ENCODE measurements around the gene BMPR1A.
"Not testable (repeated sequence)": the region's sequence is repeated elsewhere in the genome, so short reads cannot be mapped to it uniquely, and the experiment has no call there.

The BMPR1A gene

DNA sequence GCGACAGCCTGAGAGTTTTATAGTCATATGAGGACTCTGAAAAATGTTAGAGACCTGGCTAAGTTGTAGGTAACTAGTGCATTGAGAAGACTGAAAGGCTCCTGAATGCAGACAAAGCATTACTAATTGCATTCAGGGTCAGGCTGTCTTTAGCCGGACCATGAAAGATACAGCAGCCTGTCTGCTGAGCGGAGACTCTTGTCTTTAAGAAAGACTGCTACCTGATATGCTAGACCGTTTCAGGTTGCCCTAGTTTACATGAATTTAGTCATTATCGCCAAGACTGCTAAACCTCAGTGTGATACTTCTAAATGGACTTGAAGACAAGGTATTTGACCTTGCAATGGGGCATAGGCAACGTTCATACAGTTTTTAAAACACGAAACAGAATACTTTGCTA, 81.2 kb downstream of the BMPR1A start:
- no peak for DNase-seq

DNA sequence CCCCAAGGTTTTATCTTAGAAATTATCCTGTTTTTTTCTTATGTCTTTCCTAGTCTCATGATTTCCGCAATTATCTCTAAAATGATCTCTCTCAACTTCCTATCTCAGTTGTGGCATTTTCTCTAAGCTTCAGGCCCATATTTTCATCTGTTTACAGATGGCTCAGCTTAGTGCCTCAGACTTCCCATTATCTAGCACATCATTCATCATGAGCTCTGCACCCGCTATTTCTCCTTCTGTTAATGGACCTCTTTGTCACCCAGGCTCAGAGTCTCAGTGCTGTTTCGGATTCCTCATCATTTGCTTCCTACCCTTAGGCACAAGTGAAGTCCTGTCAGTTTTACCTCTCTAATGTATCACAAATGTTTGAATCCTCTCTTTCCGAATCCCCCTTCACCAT, 84.1 kb downstream of the BMPR1A start:
- no peak for DNase-seq

DNA sequence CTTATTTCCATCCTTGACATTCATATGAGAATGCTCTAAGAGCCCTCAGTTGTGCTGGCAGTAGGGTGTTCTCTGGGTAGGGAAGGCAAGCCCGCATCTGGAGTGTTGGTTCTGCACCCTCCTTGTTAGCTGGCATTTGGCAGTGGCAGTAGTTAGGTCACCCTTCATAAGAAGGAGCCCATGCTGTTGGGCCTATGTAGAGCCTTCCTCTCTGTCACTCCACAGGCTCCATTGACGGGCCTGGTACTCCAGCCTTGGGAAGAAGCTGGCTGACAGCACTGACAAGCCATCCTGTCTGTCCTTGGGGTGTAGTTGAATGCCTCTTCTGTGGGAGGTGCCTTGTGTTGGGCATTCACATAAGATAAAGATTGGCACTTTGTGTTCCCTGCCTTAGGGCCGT, 89.7 kb downstream of the BMPR1A start:
- DNase-seq = no peak

DNA sequence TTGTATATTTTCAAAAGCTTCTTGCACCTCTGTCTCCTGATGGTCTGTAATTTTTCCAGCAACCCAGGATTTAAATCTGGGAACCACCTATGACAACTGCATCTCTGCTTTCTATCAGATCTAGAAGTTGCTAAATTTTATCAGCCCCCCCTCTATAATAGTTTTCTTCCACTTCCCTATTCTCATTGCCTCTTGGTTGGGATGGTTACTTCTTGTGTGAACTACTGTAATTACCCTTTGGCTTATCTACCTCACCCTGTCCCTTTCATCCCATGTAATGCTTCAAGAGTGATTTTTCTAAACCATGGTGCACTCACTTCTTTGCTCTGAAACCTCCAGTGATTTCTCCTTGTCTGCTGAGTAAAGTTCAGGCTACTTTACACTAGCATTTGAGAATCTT, 92.3 kb downstream of the BMPR1A start:
- no peak for DNase-seq

DNA sequence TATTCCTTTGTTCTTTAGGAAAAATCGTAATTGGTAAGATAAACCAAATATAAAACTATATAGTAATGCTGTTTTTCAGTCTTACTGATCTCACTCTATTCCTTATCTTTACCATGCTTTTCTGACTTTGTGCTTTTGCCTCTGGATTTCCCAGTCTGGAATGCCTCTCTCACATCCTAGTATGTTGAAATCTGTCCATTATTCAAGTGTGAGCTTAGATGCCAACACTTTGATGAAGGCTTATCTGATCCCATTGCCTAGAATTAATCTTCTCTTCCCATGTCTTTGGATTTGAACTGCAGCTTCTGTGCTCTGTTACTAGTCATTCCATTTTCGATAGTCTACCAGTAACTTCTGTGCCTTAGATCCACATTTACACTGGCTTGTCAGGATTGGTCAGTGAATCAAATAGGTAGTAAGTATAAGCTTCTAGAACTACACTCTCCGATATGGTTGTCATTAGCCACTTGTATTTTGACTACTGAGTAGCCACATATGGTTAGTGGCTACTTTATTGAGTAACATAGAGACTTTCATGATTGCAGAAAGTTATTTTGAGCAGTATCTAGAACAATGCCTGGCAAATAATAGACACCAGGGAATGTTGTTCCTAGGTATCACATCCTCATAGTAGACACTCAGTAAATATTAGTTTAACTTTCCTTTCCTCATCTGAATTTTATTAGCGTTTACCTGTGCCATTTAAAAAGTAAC, 92.9 kb downstream of the BMPR1A start:
- DNase-seq = no peak

DNA sequence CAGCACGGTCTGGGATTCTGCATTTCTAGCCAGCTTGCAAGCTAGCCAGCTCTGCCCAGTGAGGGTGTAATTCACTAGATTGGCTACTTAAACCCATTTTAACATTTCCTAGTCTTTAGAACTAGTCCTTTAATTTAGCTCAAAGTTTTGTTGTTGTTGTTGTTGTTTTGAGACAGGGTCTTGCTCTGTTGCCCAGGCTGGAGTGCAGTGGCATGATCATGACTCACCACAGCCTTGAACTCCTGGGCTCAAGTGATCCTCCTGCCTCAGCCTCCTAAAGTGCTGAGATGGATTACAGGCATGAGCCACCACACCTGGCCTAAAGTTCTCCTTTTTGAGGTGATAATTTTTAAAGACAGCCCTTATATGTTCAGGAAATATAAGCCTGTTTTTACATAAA, 94.1 kb downstream of the BMPR1A start:
- no peak for DNase-seq

DNA sequence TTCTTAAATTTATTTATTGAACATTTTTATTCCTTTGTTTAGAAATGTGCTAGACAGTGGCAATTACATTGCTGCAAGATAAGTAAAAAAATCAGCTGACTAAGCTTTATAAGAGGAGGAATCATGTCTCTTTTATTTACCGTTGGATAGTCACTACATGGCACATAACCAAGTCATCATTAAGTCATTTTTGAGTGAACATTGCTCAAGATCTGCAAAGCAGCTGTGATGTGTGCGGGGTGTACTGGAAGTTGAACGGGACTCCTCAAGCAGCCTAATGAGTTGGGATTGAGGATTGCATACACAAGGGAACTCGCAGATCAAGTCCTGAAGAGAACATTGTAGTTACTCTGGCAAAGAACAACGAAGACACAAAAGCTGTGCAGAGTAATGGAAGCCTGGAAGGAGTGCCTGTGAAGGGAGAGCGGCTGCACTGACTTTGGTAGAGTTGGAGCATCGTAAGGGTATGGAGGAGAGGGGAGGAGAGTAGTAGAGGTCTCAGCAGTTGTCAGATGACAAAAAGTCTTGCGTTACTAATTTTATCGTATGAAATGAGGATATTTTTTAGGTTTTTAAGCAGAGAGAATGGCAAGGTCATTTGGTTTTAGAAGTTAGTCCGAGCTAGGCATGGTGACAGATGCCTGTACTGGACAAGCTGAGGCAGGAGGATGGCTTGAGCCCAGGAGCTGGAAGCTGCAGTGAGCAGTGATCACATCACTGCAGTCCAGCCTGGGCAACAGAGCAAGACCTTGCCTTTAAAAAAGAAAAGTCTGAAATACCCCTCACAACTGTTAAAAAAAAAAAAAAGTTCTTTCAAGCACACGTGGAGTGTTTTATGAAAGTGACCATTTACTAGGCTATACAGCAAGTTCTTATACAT, 95.1 kb downstream of the BMPR1A start:
- DNase-seq = peak in 1 of 58 donors; percentile 9

DNA sequence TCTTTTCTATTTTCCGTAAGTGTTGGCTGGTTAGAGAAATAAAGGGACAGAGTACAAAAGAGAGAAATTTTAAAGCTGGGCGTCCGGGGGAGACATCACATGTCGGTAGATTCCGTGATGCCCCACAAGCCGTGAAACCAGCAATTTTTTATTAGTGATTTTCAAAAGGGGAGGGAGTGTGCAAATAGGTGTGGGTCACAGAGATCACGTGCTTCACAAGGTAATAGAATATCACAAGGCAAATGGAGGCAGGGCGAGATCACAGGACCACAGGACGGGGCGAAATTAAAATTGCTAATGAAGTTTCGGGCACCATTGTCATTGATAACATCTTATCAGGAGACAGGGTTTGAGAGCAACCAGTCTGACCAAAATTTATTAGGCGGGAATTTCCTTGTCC, 97.2 kb downstream of the BMPR1A start:
- not testable (repeated sequence) for DNase-seq

DNA sequence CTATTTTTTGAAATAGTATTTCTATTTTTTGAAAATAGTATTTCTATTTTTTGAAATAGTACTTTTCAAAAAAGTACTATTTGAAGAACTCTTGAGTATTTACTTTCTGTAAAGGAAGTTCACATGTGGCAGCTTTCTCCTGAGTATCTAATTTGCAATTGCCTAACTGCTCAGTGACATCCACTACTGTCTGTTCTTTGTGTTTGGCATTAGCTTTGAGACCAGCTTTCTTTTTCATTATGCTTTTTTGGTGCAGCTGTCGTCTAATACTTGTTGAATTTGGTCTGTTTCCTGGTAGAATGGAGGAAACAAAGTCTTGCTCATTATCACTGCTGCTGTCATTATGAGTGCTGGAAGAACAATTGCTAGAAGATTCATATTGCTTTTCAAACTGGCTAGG, 99.1 kb downstream of the BMPR1A start:
- no peak for DNase-seq

DNA sequence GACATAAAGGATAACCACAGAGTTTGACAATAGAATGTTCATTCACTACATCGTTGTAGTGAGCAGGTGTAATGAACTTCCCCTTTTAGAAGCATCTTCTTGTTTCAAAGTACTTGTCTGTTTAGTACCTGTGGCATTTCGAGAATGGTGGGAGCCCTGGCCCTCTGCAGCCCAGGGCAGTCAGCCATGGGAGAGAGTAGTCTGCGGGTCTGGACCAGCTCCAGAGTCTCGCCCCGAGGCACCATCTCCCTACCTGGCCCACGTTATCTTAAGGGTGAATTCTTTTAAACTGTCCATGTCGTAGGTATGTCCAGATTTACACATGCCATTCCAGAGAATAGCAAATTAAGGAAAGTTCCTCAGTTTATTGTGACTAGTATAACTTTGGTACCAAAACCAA, 99.7 kb downstream of the BMPR1A start:
- DNase-seq = no peak

DNA sequence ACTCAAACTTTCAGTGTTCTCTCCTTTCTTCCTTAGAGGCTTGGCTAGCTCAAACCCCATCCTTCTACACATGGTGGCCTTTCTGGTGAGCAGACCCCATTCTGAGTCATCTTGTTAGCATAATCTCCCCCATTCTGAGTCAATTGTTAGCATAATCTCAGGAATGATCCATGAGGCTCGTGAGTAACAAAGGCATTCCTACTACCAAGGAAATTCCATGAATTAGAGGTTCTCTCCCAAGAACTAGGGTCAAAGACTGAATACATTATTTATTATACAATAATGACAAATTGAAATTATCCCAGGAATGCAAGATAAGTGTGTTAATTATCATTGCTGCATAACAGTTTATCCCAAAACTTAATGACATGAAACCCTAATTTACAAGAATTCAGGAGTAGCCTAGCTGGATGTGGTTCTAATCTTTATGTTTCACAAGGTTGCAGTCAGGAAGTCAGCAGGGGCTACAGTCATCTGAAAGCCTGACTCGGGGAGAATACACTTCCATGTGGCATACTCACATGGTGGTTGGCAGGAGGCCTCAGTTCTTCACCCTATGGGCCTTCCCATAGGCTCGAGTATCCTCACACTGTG, 100.8 kb downstream of the BMPR1A start:
- DNase-seq = no peak

DNA sequence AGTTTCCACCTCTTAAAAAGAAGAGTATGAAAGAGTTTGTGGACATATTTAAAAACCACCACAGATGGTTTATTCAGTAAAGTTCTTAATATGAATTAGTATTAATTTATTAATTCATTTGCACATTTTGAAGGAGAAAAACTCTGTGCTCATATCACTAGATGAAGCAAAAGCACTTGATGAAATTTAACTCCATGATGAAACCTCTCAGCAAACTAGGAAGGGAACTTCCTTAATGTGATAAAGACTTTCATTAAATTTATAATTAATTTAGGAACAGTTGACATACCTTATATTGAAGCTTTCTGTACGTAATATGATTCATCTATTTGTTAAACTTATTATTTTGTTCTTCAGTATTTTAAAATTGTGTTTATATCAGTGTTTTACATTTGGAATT, 101.6 kb downstream of the BMPR1A start:
- no peak for DNase-seq

DNA sequence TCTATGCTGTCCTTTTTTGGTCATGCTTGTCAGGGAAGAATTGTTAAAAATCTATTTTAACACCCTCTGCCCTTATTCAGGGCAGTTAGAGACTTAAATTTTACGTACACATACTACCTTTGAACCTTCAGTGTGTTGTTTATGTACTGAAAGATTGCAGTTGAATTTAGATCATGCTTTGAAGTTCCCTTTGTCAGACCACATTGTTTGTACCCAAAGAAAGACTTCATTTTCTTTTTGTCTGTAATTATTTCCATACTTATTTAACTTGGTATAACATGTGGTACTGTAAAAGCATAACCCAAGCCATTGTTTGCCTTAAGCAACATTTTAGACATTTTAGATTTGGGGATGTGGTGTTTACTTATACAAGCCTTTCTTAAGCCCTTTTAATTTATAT, 104.9 kb downstream of the BMPR1A start:
- DNase-seq = no peak

DNA sequence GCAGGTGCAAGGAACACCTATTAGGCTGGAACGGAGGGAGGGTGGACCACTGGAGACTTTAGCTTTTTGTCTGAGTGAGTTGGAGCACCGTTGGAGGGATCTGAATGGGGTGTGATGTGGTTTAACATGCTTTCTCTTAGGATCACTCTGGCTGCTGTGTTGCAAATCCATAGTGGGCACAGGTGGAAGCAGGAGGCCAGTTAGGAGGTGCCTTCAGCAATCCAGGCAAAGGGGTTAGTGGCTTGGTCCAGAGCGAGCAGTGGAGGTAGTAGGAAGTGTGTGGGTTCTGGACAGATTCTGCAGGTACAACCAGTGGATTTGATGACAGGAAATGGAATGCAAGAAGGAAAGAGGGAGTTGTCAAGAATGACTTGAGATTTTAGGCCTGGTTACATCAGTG, 106.0 kb downstream of the BMPR1A start:
- DNase-seq = no peak

DNA sequence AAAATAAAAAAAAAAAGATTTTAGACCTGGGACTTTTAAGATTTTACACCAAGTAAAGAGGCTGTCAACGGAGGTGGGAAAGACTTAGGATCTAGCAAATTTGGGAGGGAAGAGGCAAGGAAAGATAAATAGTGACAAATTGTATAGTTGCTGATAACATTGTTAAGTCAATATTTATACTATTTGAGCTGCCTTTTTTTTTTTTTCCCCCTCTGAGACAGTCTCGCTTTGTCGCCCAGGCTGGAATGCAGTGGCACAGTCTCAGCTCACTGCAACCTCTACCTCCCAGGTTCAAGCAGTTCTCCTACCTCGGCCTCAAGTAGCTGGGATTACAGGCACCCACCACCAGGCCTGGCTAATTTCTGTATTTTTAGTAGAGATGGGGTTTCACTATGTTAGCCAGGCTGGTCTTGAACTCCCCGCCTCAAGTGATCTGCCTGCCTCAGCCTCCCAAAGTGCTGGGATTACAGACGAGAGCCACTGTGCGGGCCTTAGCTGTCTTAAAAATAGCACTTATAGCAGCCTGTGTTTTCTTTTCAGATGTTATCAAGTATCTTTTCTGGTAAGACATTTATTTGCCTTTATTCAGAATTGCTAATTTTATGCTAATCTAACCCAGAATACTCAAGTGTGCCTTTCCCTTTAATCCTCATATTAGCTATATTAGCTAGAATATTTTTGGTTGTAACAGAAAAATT, 106.5 kb downstream of the BMPR1A start:
- no peak for DNase-seq

DNA sequence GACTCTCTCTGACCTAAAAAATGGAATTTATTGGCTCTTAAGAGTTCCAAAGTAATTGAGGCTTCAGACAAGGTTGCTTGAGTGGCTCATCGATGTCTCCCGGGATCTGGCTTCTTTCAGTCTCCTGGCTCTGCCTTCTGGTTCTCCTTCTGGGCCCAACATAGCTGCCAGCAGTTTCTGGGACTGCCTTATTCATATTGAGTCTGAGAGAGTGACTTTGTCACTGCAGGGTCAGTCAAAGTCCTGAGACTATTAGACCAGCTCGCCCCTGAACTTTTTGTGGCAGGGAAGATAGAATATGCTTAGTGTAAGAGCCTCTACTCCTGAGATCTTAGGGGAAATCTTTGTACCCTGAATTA, 107.0 kb downstream of the BMPR1A start:
- peak in 1 of 58 donors; percentile 17 for DNase-seq

DNA sequence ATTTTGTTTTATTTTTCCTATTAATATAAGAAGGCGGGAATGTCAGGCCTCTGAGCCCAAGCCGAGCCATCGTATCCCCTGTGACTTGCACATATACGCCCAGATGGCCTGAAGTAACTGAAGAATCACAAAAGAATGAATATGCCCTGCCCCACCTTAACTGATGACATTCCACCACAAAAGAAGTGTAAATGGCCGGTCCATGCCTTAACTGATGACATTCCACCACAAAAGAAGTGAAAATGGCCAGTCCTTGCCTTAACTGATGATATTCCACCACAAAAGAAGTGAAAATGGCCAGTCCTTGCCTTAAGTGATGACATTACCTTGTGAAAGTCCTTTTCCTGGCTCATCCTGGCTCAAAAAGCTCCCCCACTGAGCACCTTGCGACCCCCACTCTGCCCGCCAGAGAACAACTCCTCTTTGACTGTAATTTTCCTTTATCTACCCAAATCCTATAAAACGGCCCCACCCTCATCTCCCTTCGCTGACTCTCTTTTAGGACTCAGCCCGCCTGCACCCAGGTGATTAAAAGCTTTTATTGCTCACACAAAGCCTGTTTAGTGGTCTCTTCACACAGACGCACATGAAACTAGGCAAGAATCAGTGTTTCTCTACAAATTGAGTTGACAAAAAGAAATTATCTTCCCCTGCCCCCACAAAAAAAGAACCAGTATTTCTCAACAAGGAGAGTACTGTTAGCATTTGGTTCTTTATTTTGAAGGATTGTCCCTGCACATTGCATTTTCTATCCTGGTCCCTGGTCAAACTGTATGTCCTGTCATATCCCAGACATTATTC, 108.8 kb downstream of the BMPR1A start:
- DNase-seq = not testable (repeated sequence)

DNA sequence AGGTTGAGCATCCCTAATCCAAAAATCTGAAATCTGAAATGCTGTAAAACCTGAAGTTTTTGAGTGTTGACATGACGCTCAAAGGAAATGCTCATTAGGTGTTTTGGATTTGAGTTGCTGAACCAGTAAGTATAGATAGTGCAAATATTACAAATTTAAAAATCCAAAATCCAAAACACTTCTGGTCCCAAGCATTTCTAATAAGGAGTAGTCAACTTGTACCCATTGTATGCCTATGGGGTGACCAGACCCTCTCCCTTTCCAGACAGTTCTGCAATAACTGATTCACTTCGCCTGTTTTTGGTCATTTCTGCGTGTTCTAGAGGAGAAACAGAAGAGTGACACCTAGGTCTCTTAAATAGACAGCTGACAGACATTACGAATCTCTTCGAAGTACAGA, 110.7 kb downstream of the BMPR1A start:
- DNase-seq = no peak

DNA sequence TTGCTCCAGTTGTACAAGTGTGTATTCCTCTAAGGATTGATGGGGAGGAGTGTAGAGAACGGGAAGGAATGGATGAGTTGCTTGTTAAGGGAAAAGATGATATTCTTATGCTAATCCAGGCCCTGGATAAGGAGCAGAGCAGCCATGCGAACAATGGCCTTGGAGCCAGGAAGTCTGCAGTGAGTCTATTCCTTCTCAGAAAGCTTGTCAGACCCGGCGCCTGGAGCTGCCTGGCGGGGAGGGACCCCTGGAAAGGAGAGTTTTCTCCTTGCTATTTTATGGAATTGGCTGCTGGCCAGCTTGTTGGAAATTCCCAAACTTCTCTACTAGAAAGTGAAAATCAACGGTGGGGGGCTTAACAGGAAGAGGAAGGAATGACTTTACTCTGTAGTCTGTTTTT, 111.9 kb downstream of the BMPR1A start:
- peak in 22 of 58 donors; percentile 4 to 72 (median 22) for DNase-seq

DNA sequence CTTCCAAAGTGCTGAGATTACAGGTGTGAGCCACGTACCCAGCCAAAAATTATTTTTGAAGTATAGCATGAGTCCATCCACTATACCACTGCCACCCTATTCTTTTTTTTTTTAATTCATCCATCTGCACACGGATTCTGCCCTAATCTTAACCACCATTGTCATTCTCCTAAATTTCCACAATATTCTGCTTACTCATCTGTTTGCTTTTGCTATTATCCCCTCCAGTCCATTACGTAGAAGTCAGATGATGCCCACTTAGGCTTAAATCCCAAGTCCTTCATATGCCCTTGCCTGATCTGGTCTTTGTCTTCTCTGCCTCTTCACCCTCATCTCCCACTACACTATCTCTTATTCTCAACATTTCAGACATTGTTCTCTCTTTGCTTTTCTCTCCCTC, 114.3 kb downstream of the BMPR1A start:
- DNase-seq = no peak

DNA sequence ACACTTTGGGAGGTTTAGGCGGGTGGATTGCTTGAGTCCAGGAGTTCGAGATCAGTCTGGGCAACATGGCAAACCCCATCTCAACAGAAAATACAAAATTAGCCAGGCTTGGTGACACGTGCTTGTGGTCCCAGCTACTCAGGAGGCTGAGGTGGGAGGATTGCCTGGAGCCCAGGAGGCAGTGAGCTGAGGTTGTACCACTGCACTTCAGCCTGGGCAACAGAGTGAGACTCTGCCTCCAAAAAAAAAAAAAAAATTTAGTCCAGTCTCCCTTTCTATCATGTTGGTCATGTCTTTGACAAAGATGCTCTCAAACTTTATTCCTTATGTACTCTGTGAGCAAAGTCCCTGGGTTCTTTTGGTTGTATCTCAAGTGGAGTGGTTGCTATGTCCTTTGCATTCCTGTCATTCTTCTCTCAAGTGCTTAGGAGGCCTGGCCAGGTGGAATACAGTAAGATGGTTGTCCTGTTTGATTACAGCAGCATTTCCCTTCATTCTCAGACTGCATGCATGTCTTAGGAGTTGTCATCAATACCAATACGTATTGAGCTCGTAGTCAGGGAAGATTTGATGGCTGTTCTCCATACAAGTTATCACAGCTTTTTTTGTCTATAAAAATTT, 115.3 kb downstream of the BMPR1A start:
- DNase-seq = no peak
